K562 (cell line): ENCODE results near the gene C2orf81. TPM values are rescaled to one million over a fixed set of nuclear protein-coding genes. Genes with fewer than 3 reads are reported as not detected.

Experiments
- ATAC-seq: fragments of 200-7000 bp; cut with Tn5 transposase; 3 replicates; pipeline ENCODE4 v1.9.1; 2020; ENCODE audit warnings: moderate library complexity
- BruUV-seq: library from RNA; stranded (reverse); fragments of 400-500 nt; replicated peaks from 2 replicates; lab custom pipeline; 2021; lab: Mats Ljungman, UMichigan
- CTCF ChIA-PET: fragments of 300-600 bp; formaldehyde crosslinking; extraction: SDS; loops from one replicate; lab custom pipeline; 2021; ENCODE audit warnings: low intra/inter-chr PET ratio; lab: Yijun Ruan, JAX
- POLR2A ChIA-PET: fragments of 300-600, 350-650 bp; sonication (Branson Sonifier 250); formaldehyde crosslinking; extraction: SDS; loops from one replicate; lab custom pipeline; 2021; ENCODE audit warnings: antibody characterized with exemption, inconsistent platforms; lab: Yijun Ruan, JAX
- DNase-seq, 4 experiments: peaks; one replicate each; pipeline versions ENCODE4 v3.0.0 to v3.0.0-alpha.2; 2011 to 2018; ENCODE audit warnings: low spot score in 3 of 4, mixed read lengths in 3 of 4; ENCODE audit errors: extremely low read depth in 1 of 4
- FAIRE-seq: peaks from 2 replicates; lab custom pipeline; 2011; peaks lifted over from hg19 to GRCh38; lab: Jason Lieb, UNC
- H2AFZ ChIP-seq: 2 replicates; pipeline ENCODE4 v1.6.0; 2011; ENCODE audit warnings: low read depth, low read length, control low read depth, inconsistent platforms
- H3K27ac ChIP-seq: fragments of 200-600 bp; 3 replicates; pipeline ENCODE4 v1.8.0; 2011; ENCODE audit warnings: low read depth, mild to moderate bottlenecking, control low read depth, inconsistent platforms, low read length, moderate library complexity, mixed read lengths; ENCODE audit errors: extremely low read depth
- H3K27me3 ChIP-seq, 2 experiments: fragments of 300-600 bp in 1 of 2; 2 replicates in 1 of 2; 3 replicates in 1 of 2; pipeline versions ENCODE4 v1.6.0 to v1.8.0; 2011; ENCODE audit warnings: inconsistent platforms in 2 of 2, low read length in 2 of 2, mild to moderate bottlenecking in 1 of 2, mixed read lengths in 1 of 2, moderate library complexity in 1 of 2; ENCODE audit not compliant: control insufficient read depth in 2 of 2, insufficient read depth in 2 of 2
- H3K36me3 ChIP-seq: fragments of 300-600 bp; 3 replicates; pipeline ENCODE4 v1.8.0; 2011; ENCODE audit warnings: mild to moderate bottlenecking, low read length, inconsistent platforms; ENCODE audit not compliant: control insufficient read depth, insufficient read depth
- H3K4me1 ChIP-seq, 2 experiments: fragments of 200-600 bp in 1 of 2; replicated peaks in 1 of 2; 2 replicates in 1 of 2; 3 replicates in 1 of 2; pipeline versions ENCODE4 v1.5.1 to v1.8.0; 2011; ENCODE audit warnings: inconsistent platforms in 2 of 2, low read length in 2 of 2, mild to moderate bottlenecking in 1 of 2, mixed read lengths in 1 of 2, moderate library complexity in 1 of 2; ENCODE audit not compliant: control insufficient read depth in 2 of 2, insufficient read depth in 2 of 2
- H3K4me2 ChIP-seq: 2 replicates; pipeline ENCODE4 v1.6.1; 2011; ENCODE audit warnings: low read length, control low read depth, inconsistent platforms, mixed read lengths; ENCODE audit not compliant: insufficient read depth
- H3K4me3 ChIP-seq: fragments of 200-600 bp; sonication (generic), shearing (Covaris generic); 2 replicates; pipeline ENCODE4 v1.5.1; 2016; ENCODE audit warnings: control low read depth, inconsistent platforms
- H3K79me2 ChIP-seq: fragments of 200-600 bp; 3 replicates; pipeline ENCODE4 v1.8.0; 2011; ENCODE audit warnings: low read length, inconsistent platforms; ENCODE audit not compliant: control insufficient read depth, insufficient read depth
- H3K9ac ChIP-seq, 2 experiments: 2 replicates each; pipeline versions ENCODE4 v1.6.0 to v1.6.1; 2011; ENCODE audit warnings: low read depth in 2 of 2, low read length in 2 of 2, control low read depth in 1 of 2, inconsistent platforms in 1 of 2, mild to moderate bottlenecking in 1 of 2, mixed read lengths in 1 of 2; ENCODE audit not compliant: insufficient read depth in 1 of 2
- H3K9me1 ChIP-seq: one replicate; pipeline ENCODE4 v1.6.0; 2011; ENCODE audit warnings: inconsistent platforms, mild to moderate bottlenecking, low read length, moderate library complexity; ENCODE audit not compliant: control insufficient read depth, insufficient read depth
- H3K9me3 ChIP-seq: replicated peaks from 2 replicates; pipeline ENCODE4 v1.5.1; 2011; ENCODE audit warnings: low read depth, low read length, inconsistent platforms; ENCODE audit not compliant: control insufficient read depth, insufficient read depth
- H4K20me1 ChIP-seq: replicated peaks from 2 replicates; pipeline ENCODE4 v1.6.1; 2011; ENCODE audit warnings: low read length, inconsistent platforms, mixed read lengths; ENCODE audit not compliant: control insufficient read depth, insufficient read depth
- CEBPB ChIP-seq: fragments of 450-650 bp; IDR thresholded peaks from 2 replicates; pipeline ENCODE4 v1.6.1; 2016; ENCODE audit warnings: missing genetic modification characterization, missing compliant biosample characterization
- PPARD ChIP-seq: fragments of 250-450 bp; sonication (Bioruptor Pico); IDR thresholded peaks from 2 replicates; pipeline ENCODE4 v1.8.0; 2022; ENCODE audit warnings: inconsistent platforms, mild to moderate bottlenecking, moderate library complexity
- PYGO2 ChIP-seq: fragments of 450-650 bp; IDR thresholded peaks from 2 replicates; pipeline ENCODE4 v1.6.1; 2016; ENCODE audit warnings: mild to moderate bottlenecking, missing genetic modification characterization, moderate library complexity, missing compliant biosample characterization
- TAF1 ChIP-seq: IDR thresholded peaks from 2 replicates; pipeline ENCODE4 v1.6.1; 2011; ENCODE audit warnings: mild to moderate bottlenecking, low read length, moderate library complexity; ENCODE audit not compliant: insufficient read depth, control insufficient read depth, severe bottlenecking; ENCODE audit errors: extremely low read depth
- TARDBP ChIP-seq: fragments of 450-650 bp; IDR thresholded peaks from 2 replicates; pipeline ENCODE4 v1.6.1; 2016
- TEAD1 ChIP-seq, 2 experiments: fragments of 450-650 bp in 1 of 2; sonication (generic) in 1 of 2; formaldehyde crosslinking; IDR thresholded peaks; 2 replicates each; pipeline versions ENCODE4 v1.4.0 to v1.8.0; 2020 to 2022; ENCODE audit warnings: mild to moderate bottlenecking in 2 of 2, missing genetic modification reagents in 1 of 2
- ZNF24 ChIP-seq: fragments of 450-650 bp; IDR thresholded peaks from 2 replicates; pipeline ENCODE4 v1.6.1; 2016
- ZNF408 ChIP-seq: fragments of 250-450 bp; sonication (Bioruptor Pico); IDR thresholded peaks from 2 replicates; pipeline ENCODE4 v1.4.0; 2020; ENCODE audit warnings: low read depth, mild to moderate bottlenecking, moderate library complexity
- WGBS: fragments of 100-300 bp; shearing (Covaris generic); methylation state at CpG from one replicate; pipeline ENCODE4 v1.1.6; 2016; ENCODE audit warnings: low coverage, mixed read lengths; ENCODE audit not compliant: insufficient coverage; ENCODE audit errors: missing lambda C conversion rate; 5-methylcytosine and 5-hydroxymethylcytosine counted together
- in situ Hi-C: fragments of 300-500 bp; cut with MboI; formaldehyde crosslinking; loops from 4 replicates; pipeline ENCODE4 v1.15.0; 2018; ENCODE audit warnings: inconsistent platforms, mixed read lengths
- intact Hi-C: fragments of 100-400 bp; cut with micrococcal nuclease; formaldehyde crosslinking; loops from 2 replicates; pipeline ENCODE4 v1.14.2; 2022
- polyA plus RNA-seq, 8 experiments: library from polyadenylated mRNA; depleted of rRNA in 4 of 8; stranded (reverse) in 5 of 8; unstranded in 3 of 8; fragments of >200 nt; fragmentation: Nextera tagmentation in 2 of 8; fragmentation: Illumina TruSeq in 1 of 8; extraction: Ambion mirVana in 2 of 8; extraction: Trizol in 1 of 8; gene quantifications; 2 replicates each; pipeline versions ENCODE4 v1.2.1 to v1.2.3, GENCODE V29; 2011 to 2014; ENCODE audit warnings: inconsistent platforms in 1 of 8, missing spikeins in 1 of 8
- total RNA-seq, 7 experiments: library from RNA; depleted of rRNA in 6 of 7; stranded (reverse); fragments of >200 nt in 6 of 7; fragmentation: Illumina TruSeq in 2 of 7; extraction: Trizol in 2 of 7; gene quantifications; 2 replicates each; pipeline versions ENCODE4 v1.2.1 to v1.2.3, GENCODE V29; 2011 to 2021; ENCODE audit warnings: low replicate concordance in 1 of 7
- TF ChIP-seq, protein P1 (sequence below): fragments of 450-650 bp; IDR thresholded peaks from 2 replicates; pipeline ENCODE4 v1.6.1; 2016; ENCODE audit warnings: low read depth
- TF ChIP-seq, protein P2 (sequence below), 2 experiments: IDR thresholded peaks in 1 of 2; conservative IDR thresholded peaks in 1 of 2; 2 replicates each; pipeline ENCODE4 v1.6.1; 2016; ENCODE audit warnings: low read depth in 2 of 2, mild to moderate bottlenecking in 1 of 2, missing compliant biosample characterization in 1 of 2, missing genetic modification characterization in 1 of 2, moderate library complexity in 1 of 2

C2orf81 gene
- total and polyA plus RNA-seq, 9 of the 15 experiments (the other 6 are each of a cell fraction or from before 2014, with no cell fraction given): 0.06 TPM; not detected in 8

DNA sequence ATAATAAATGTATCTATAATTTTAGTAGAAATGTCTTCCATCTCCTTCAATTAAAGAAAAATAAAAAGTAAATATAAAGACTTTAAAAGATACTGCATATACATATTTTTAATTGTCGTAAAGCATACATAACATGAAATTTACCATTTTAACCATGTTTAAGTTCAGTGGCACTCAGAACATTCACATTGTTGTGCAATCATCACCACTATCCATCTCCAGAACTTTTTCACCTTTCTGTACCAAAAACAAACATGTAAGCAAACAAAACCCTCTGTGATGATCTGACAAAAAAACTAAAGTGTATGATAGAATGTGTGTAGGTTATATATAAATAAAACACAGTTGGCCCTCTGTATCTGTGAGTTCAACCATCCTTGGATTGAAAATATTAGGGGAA lies 27.9 kb downstream of the C2orf81 start (continued):
- no peak for TF ChIP-seq TEAD1 (CRISPR knock-in tag; IDR thresholded peaks at IDR 0.05)

DNA sequence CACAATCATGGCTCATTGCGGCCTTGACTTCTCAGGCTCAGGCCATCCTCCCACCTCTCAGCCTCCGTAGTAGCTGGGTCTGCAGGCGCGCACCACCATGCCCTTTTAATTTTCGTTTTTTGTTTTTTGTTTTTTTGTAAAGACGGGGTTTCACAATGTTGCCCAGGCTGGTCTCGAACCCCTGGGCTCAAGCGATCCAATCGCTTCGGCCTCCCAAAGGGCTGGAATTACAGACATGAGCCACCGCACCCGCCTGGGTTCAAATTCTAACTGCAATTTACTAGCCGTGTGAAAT lies 29.0 kb downstream of the C2orf81 start:
- no TSS peak for BruUV-seq
- H3K79me2 ChIP-seq: peaks cover 26% of the 10 kb centered on the region
- H2AFZ ChIP-seq: peak overlapping the region; percentile 98
- peak; percentile 35 for FAIRE-seq
- no peak for DNase-seq
- ATAC-seq: no peak
- intact Hi-C loops (loop anchor here (5.0 to 10.0 kb wide), 3 partner anchors 125 to 568 kb away; partner anchors contain the start of gene STAMBP), in situ Hi-C loops (no loop called here)
- H3K4me1 ChIP-seq: peaks cover 3 to 12% of the 10 kb centered on the region in 2 experiments; a peak in 3 of 5 replicates
- H3K9me1 ChIP-seq: no peaks in the 10 kb centered on the region
- H3K9me3 ChIP-seq: no peaks in the 10 kb centered on the region
- H3K27me3 ChIP-seq: no peaks in the 10 kb centered on the region
- H3K4me2 ChIP-seq: peak overlapping the region; percentile 98
- 0 out of 2 replicates have a peak overlapping the region, but pooled peaks have one; percentile 66 for H3K4me3 ChIP-seq
- H4K20me1 ChIP-seq: no peaks in the 10 kb centered on the region
- no peaks in the 10 kb centered on the region for H3K36me3 ChIP-seq
- ChIA-PET POLR2A (interaction anchor here (0.6 to 2.6 kb wide), 5 partner anchors 8 to 55 kb away, joined by 3 to 13 read pairs (median 4); partner anchors contain the start of gene DCTN1), CTCF (interaction anchor here (1.2 kb wide), 1 partner anchor 126 kb away, joined by 4 read pairs; no protein-coding TSS in a partner anchor)
- WGBS: 49% methylated on average over 13 of the region's 13 CpGs
- H3K9ac ChIP-seq: peak overlapping the region; percentile 85 to 89
- H3K27ac ChIP-seq: peak overlapping the region; percentile 91; the same call in 2 of the 3 replicates
- TF ChIP-seq CEBPB: peak; percentile 86
- TF ChIP-seq PYGO2 (tag): no peak
- TF ChIP-seq TARDBP: no peak
- TF ChIP-seq, protein P1, sequence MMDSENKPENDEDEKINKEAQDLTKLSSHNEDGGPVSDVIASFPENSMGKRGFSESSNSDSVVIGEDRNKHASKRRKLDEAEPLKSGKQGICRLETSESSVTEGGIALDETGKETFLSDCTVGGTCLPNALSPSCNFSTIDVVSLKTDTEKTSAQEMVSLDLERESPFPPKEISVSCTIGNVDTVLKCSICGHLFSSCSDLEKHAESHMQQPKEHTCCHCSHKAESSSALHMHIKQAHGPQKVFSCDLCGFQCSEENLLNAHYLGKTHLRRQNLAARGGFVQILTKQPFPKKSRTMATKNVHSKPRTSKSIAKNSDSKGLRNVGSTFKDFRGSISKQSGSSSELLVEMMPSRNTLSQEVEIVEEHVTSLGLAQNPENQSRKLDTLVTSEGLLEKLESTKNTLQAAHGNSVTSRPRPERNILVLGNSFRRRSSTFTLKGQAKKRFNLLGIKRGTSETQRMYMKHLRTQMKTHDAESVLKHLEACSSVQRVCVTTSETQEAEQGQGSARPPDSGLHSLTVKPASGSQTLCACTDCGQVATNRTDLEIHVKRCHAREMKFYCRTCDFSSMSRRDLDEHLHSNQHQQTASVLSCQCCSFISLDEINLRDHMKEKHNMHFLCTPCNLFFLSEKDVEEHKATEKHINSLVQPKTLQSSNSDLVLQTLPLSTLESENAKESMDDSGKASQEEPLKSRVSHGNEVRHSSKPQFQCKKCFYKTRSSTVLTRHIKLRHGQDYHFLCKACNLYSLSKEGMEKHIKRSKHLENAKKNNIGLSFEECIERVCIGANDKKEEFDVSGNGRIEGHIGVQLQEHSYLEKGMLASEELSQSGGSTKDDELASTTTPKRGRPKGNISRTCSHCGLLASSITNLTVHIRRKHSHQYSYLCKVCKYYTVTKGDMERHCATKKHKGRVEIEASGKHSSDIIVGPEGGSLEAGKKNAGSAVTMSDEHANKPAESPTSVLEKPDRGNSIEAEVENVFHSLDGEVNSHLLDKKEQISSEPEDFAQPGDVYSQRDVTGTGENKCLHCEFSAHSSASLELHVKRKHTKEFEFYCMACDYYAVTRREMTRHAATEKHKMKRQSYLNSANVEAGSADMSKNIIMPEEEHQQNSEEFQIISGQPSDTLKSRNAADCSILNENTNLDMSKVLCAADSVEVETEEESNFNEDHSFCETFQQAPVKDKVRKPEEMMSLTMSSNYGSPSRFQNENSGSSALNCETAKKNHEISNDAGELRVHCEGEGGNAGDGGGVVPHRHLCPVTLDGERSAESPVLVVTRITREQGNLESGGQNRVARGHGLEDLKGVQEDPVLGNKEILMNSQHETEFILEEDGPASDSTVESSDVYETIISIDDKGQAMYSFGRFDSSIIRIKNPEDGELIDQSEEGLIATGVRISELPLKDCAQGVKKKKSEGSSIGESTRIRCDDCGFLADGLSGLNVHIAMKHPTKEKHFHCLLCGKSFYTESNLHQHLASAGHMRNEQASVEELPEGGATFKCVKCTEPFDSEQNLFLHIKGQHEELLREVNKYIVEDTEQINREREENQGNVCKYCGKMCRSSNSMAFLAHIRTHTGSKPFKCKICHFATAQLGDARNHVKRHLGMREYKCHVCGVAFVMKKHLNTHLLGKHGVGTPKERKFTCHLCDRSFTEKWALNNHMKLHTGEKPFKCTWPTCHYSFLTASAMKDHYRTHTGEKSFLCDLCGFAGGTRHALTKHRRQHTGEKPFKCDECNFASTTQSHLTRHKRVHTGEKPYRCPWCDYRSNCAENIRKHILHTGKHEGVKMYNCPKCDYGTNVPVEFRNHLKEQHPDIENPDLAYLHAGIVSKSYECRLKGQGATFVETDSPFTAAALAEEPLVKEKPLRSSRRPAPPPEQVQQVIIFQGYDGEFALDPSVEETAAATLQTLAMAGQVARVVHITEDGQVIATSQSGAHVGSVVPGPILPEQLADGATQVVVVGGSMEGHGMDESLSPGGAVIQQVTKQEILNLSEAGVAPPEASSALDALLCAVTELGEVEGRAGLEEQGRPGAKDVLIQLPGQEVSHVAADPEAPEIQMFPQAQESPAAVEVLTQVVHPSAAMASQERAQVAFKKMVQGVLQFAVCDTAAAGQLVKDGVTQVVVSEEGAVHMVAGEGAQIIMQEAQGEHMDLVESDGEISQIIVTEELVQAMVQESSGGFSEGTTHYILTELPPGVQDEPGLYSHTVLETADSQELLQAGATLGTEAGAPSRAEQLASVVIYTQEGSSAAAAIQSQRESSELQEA: 0 out of 2 replicates have a peak, but pooled peaks have one; percentile 36
- TF ChIP-seq ZNF24: no peak
- peak; percentile 2 for TF ChIP-seq TAF1
- TF ChIP-seq, protein P2, sequence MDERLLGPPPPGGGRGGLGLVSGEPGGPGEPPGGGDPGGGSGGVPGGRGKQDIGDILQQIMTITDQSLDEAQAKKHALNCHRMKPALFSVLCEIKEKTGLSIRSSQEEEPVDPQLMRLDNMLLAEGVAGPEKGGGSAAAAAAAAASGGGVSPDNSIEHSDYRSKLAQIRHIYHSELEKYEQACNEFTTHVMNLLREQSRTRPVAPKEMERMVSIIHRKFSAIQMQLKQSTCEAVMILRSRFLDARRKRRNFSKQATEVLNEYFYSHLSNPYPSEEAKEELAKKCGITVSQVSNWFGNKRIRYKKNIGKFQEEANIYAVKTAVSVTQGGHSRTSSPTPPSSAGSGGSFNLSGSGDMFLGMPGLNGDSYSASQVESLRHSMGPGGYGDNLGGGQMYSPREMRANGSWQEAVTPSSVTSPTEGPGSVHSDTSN (CRISPR knock-in tag; IDR thresholded peaks at IDR 0.05; ENCODE audit: low read depth): no peak
- TF ChIP-seq, protein P2 (tag; conservative IDR thresholded peaks at IDR 0.05; ENCODE audit: low read depth): no peak
- TF ChIP-seq ZNF408 (CRISPR knock-in tag): no peak
- TF ChIP-seq PPARD (CRISPR knock-in tag): no peak
